Endodermal cell (in vitro differentiated cells): ENCODE data around the gene TMEM50A. TPM values are rescaled to one million over a fixed set of nuclear protein-coding genes. Genes with fewer than 3 reads are reported as not detected.
"Not testable (repeated sequence)": the region's sequence is repeated elsewhere in the genome, so short reads cannot be mapped to it uniquely, and the experiment has no call there.

Experiments used
- DNase-seq: peaks from one replicate; pipeline ENCODE4 v3.0.0-alpha.2; 2017
- H3K27ac ChIP-seq: 2 replicates; pipeline ENCODE4 v1.5.1; 2013; ENCODE audit warnings: mild to moderate bottlenecking, low read depth, low read length, moderate library complexity
- H3K27me3 ChIP-seq: 2 replicates; pipeline ENCODE4 v1.6.1; 2013; ENCODE audit warnings: mild to moderate bottlenecking, low read length, moderate library complexity; ENCODE audit not compliant: insufficient read depth, control insufficient read depth, poor library complexity, severe bottlenecking
- H3K36me3 ChIP-seq: 2 replicates; pipeline ENCODE4 v1.7.0; 2013; ENCODE audit warnings: mild to moderate bottlenecking, low read length, moderate library complexity; ENCODE audit not compliant: control insufficient read depth, insufficient read depth
- H3K4me1 ChIP-seq: one replicate; pipeline ENCODE4 v1.7.0; 2013; ENCODE audit warnings: low read length; ENCODE audit not compliant: control insufficient read depth, insufficient read depth
- H3K4me3 ChIP-seq: 2 replicates; pipeline ENCODE4 v1.5.1; 2013; ENCODE audit warnings: mild to moderate bottlenecking, low read length, moderate library complexity
- H3K9ac ChIP-seq: 2 replicates; pipeline ENCODE4 v1.6.1; 2013; ENCODE audit warnings: mild to moderate bottlenecking, low read length, moderate library complexity; ENCODE audit not compliant: poor library complexity, severe bottlenecking; ENCODE audit errors: extremely low read depth
- H3K9me3 ChIP-seq: 2 replicates; pipeline ENCODE4 v1.6.1; 2013; ENCODE audit warnings: mild to moderate bottlenecking, low read length, moderate library complexity; ENCODE audit not compliant: control insufficient read depth
- H3K27ac Mint-ChIP-seq: 2 replicates; pipeline ENCODE4 v1.8.0; 2020; ENCODE audit warnings: mixed read lengths
- H3K27me3 Mint-ChIP-seq: 2 replicates; pipeline ENCODE4 v1.8.0; 2021; ENCODE audit warnings: mild to moderate bottlenecking, mixed read lengths; ENCODE audit not compliant: insufficient read depth
- H3K36me3 Mint-ChIP-seq: 2 replicates; pipeline ENCODE4 v1.8.0; 2020; ENCODE audit warnings: low read depth, mixed read lengths
- H3K4me1 Mint-ChIP-seq: 2 replicates; pipeline ENCODE4 v1.8.0; 2020; ENCODE audit warnings: mixed read lengths
- H3K4me3 Mint-ChIP-seq: 2 replicates; pipeline ENCODE4 v1.8.0; 2020; ENCODE audit warnings: mild to moderate bottlenecking, moderate library complexity, mixed read lengths
- H3K9me3 Mint-ChIP-seq: 2 replicates; pipeline ENCODE4 v1.8.0; 2020; ENCODE audit warnings: mild to moderate bottlenecking, mixed read lengths
- CTCF ChIP-seq: fragments of 200-600 bp; sonication (generic); conservative IDR thresholded peaks from 2 replicates; pipeline ENCODE4 v1.5.0; 2021; ENCODE audit warnings: antibody characterized with exemption, mild to moderate bottlenecking
- WGBS, 2 experiments: methylation state at CpG; one replicate each; pipeline versions ENCODE4 v1.1.5 to v1.1.7; 2013; ENCODE audit warnings: missing lambda C conversion rate in 2 of 2, mixed read lengths in 1 of 2; ENCODE audit not compliant: insufficient coverage in 1 of 2, insufficient read length in 1 of 2; 5-methylcytosine and 5-hydroxymethylcytosine counted together
- total RNA-seq, 2 donors: library from RNA; stranded (reverse); fragmentation: NEBNext Ultra II Directional in 1 of 2; extraction: Animal tissue kit (Norgen Biotek cat#: 25700) in 1 of 2; gene quantifications; 2 replicates in 1 of 2; 3 replicates in 1 of 2; pipeline ENCODE4 v1.2.1, GENCODE V29; 2021

TMEM50A gene
- total RNA-seq, 2 donors from 2014 or later: 95.8 to 99.3 TPM

- not testable (repeated sequence) for H3K27ac Mint-ChIP-seq, H3K36me3 ChIP-seq, H3K4me1 ChIP-seq, H3K9me3 Mint-ChIP-seq, H3K9me3 ChIP-seq, H3K27me3 ChIP-seq, H3K4me1 Mint-ChIP-seq, H3K4me3 Mint-ChIP-seq, H3K36me3 Mint-ChIP-seq, H3K27ac ChIP-seq, H3K4me3 ChIP-seq, DNase-seq, H3K9ac ChIP-seq
- peaks cover 19% of the 10 kb centered on the region for H3K27me3 Mint-ChIP-seq
- WGBS, 2 experiments: no CpG with 5 or more reads among the region's 1 CpG
These were observed 45.7 kb downstream of the TMEM50A start for GRCh38 chr1:25383875-25384274.

- not testable (repeated sequence) for H3K9me3 ChIP-seq, H3K9ac ChIP-seq, H3K4me1 ChIP-seq, H3K27ac Mint-ChIP-seq, H3K4me3 ChIP-seq, DNase-seq, H3K27me3 ChIP-seq, H3K4me3 Mint-ChIP-seq, H3K36me3 ChIP-seq, H3K27ac ChIP-seq, H3K36me3 Mint-ChIP-seq, H3K9me3 Mint-ChIP-seq
- Mint-ChIP-seq H3K4me1 (peaks cover 10% of the 10 kb centered on the region), H3K27me3 (peaks cover 12% of the 10 kb centered on the region)
- WGBS, 2 experiments: 88% methylated on average over 4 of the region's 4 CpGs; no CpG with 5 or more reads in 1 of the 2 experiments
These were observed 49.0 kb downstream of the TMEM50A start for GRCh38 chr1:25387096-25387495.

GRCh38 chr1:25388691-25389090, 50.6 kb downstream of the TMEM50A start:
- H3K4me3 Mint-ChIP-seq, H3K9me3 Mint-ChIP-seq, H3K36me3 Mint-ChIP-seq, H3K4me1 ChIP-seq, DNase-seq, H3K36me3 ChIP-seq, H3K4me3 ChIP-seq, H3K27me3 Mint-ChIP-seq, H3K9me3 ChIP-seq, H3K27ac Mint-ChIP-seq, H3K27ac ChIP-seq, H3K9ac ChIP-seq, H3K27me3 ChIP-seq: not testable (repeated sequence)
- H3K4me1 Mint-ChIP-seq: peaks cover 10% of the 10 kb centered on the region
- 96 to 100% methylated on average over 3 to 6 of the region's 9 CpGs for WGBS, 2 experiments

- 83% methylated on average over 3 of the region's 3 CpGs; no CpG with 5 or more reads in 1 of the 2 experiments for WGBS, 2 experiments
- DNase-seq, H3K27ac ChIP-seq: not testable (repeated sequence)
These were observed 51.6 kb downstream of the TMEM50A start for GRCh38 chr1:25389721-25390120.

GRCh38 chr1:25392841-25393240, 54.7 kb downstream of the TMEM50A start:
- Histone ChIP-seq H3K4me3 (no peak overlapping the region), H3K9ac (no peak overlapping the region), H3K27me3 (no peaks in the 10 kb centered on the region), H3K36me3 (no peaks in the 10 kb centered on the region), H3K9me3 (no peaks in the 10 kb centered on the region), H3K27ac (no peak overlapping the region), H3K4me1 (no peaks in the 10 kb centered on the region)
- no peak for TF ChIP-seq CTCF
- no peak overlapping the region for H3K4me3 Mint-ChIP-seq
- H3K36me3 Mint-ChIP-seq: no peaks in the 10 kb centered on the region
- no peak for DNase-seq
- no peaks in the 10 kb centered on the region for H3K9me3 Mint-ChIP-seq
- H3K4me1 Mint-ChIP-seq: peaks cover 12% of the 10 kb centered on the region
- no peak overlapping the region for H3K27ac Mint-ChIP-seq
- peaks cover 2% of the 10 kb centered on the region for H3K27me3 Mint-ChIP-seq
- 98 to 100% methylated on average over 2 to 6 of the region's 6 CpGs for WGBS, 2 experiments

More at GRCh38 chr1:25389721-25390120, 51.6 kb downstream of the TMEM50A start:
- not testable (repeated sequence) for H3K36me3 ChIP-seq, H3K27ac Mint-ChIP-seq, H3K4me1 ChIP-seq, H3K4me3 Mint-ChIP-seq, H3K27me3 ChIP-seq, H3K36me3 Mint-ChIP-seq, H3K9me3 ChIP-seq, H3K9me3 Mint-ChIP-seq, H3K4me3 ChIP-seq, H3K9ac ChIP-seq, H3K27me3 Mint-ChIP-seq
- H3K4me1 Mint-ChIP-seq: peaks cover 10% of the 10 kb centered on the region

- not testable (repeated sequence) for H3K4me3 Mint-ChIP-seq, H3K4me3 ChIP-seq, H3K27ac ChIP-seq, H3K9me3 ChIP-seq, H3K36me3 ChIP-seq, H3K9ac ChIP-seq, H3K9me3 Mint-ChIP-seq, H3K27ac Mint-ChIP-seq, H3K36me3 Mint-ChIP-seq, H3K4me1 Mint-ChIP-seq, DNase-seq, H3K27me3 ChIP-seq, H3K4me1 ChIP-seq
- peaks cover 17% of the 10 kb centered on the region for H3K27me3 Mint-ChIP-seq
- 85% methylated on average over 2 of the region's 10 CpGs; no CpG with 5 or more reads in 1 of the 2 experiments for WGBS, 2 experiments
These were observed 59.4 kb downstream of the TMEM50A start for GRCh38 chr1:25397549-25397948.
